HepG2 (cell line): Measurements from ENCODE around the gene FRMD4B. TPM values are rescaled to one million over a fixed set of nuclear protein-coding genes. Genes with fewer than 3 reads are reported as not detected.

ENCODE experiments used
- CTCF ChIP-seq: sonication (generic); formaldehyde crosslinking; IDR thresholded peaks from 2 replicates; pipeline ENCODE4 v1.5.0; 2020; ENCODE audit warnings: mild to moderate bottlenecking, missing genetic modification reagents, moderate library complexity
- ETV6 ChIP-seq: sonication (generic); formaldehyde crosslinking; conservative IDR thresholded peaks from 2 replicates; pipeline ENCODE4 v1.4.0; 2020; ENCODE audit warnings: missing genetic modification reagents
- MAFF ChIP-seq: IDR thresholded peaks from 2 replicates; pipeline ENCODE4 v1.6.1; 2011; ENCODE audit warnings: low read depth, low read length, improper control_type of control experiment
- RARG ChIP-seq: sonication (generic); formaldehyde crosslinking; IDR thresholded peaks from 2 replicates; pipeline ENCODE4 v1.4.0; 2020; ENCODE audit warnings: low read depth, mild to moderate bottlenecking, missing genetic modification reagents
- ZFAT ChIP-seq: sonication (generic); formaldehyde crosslinking; conservative IDR thresholded peaks from 2 replicates; pipeline ENCODE4 v1.8.1; 2023; ENCODE audit warnings: missing genetic modification reagents, inconsistent platforms
- ZNF275 ChIP-seq: sonication (generic); formaldehyde crosslinking; IDR thresholded peaks from 2 replicates; pipeline ENCODE4 v1.8.0; 2022; ENCODE audit warnings: missing genetic modification reagents, mild to moderate bottlenecking, inconsistent platforms, borderline replicate concordance
- ZNF687 ChIP-seq: sonication (generic); formaldehyde crosslinking; IDR thresholded peaks from 2 replicates; pipeline ENCODE4 v1.5.1; 2020; ENCODE audit warnings: mild to moderate bottlenecking, missing genetic modification reagents, moderate library complexity
- ZNF713 ChIP-seq: sonication (generic); formaldehyde crosslinking; IDR thresholded peaks from 2 replicates; pipeline ENCODE4 v1.4.0; 2020; ENCODE audit warnings: mild to moderate bottlenecking, missing genetic modification reagents
- ZSCAN25 ChIP-seq: sonication (generic); formaldehyde crosslinking; IDR thresholded peaks from 2 replicates; pipeline ENCODE4 v1.8.0; 2022; ENCODE audit warnings: mild to moderate bottlenecking, missing genetic modification reagents
- polyA plus RNA-seq, 8 experiments: library from polyadenylated mRNA; depleted of rRNA in 3 of 8; stranded (reverse) in 7 of 8; unstranded in 1 of 8; fragments of >200 nt; fragmentation: Illumina TruSeq in 4 of 8; extraction: Trizol in 4 of 8; gene quantifications; 2 replicates each; pipeline versions ENCODE4 v1.2.1 to v1.2.3, GENCODE V29; 2011 to 2016; ENCODE audit warnings: low read depth in 4 of 8, missing spikeins in 1 of 8, mixed read lengths in 1 of 8; ENCODE audit not compliant: insufficient read depth in 1 of 8
- total RNA-seq, 5 experiments: library from RNA; depleted of rRNA; stranded (reverse); fragments of >200 nt; fragmentation: Illumina TruSeq; extraction: Trizol; gene quantifications; 2 replicates each; pipeline ENCODE4 v1.2.3, GENCODE V29; 2016; ENCODE audit warnings: low read depth in 1 of 5

The FRMD4B gene
- total and polyA plus RNA-seq, 2 of the 13 experiments (the other 11 are each of a cell fraction or from before 2014, with no cell fraction given), result 3.0 to 3.3 TPM

- TF ChIP-seq ETV6, result no peak
- TF ChIP-seq ZNF275, result no peak
- TF ChIP-seq MAFF, result 0 out of 2 replicates have a peak, but pooled peaks have one; percentile 15
- peak; percentile 83 for TF ChIP-seq CTCF (CRISPR knock-in tag)
- TF ChIP-seq ZSCAN25, result no peak
- TF ChIP-seq ZNF687, result no peak
- TF ChIP-seq ZNF713, result no peak
- TF ChIP-seq ZFAT (CRISPR knock-in tag), result no peak
- TF ChIP-seq RARG (CRISPR knock-in tag), result no peak
These were observed 224.1 kb downstream of the FRMD4B start (continued) for GRCh38 chr3:69161587-69162307.
